GM12874 (cell line): ENCODE results near the gene ZNF397.

Source experiments
- TF ChIP-seq, protein P1 (sequence below): IDR thresholded peaks from 2 replicates; pipeline ENCODE4 v1.5.1; 2011; ENCODE audit warnings: low read depth, mild to moderate bottlenecking, control low read depth, low read length, moderate library complexity; ENCODE audit not compliant: insufficient read depth

ZNF397 gene

DNA sequence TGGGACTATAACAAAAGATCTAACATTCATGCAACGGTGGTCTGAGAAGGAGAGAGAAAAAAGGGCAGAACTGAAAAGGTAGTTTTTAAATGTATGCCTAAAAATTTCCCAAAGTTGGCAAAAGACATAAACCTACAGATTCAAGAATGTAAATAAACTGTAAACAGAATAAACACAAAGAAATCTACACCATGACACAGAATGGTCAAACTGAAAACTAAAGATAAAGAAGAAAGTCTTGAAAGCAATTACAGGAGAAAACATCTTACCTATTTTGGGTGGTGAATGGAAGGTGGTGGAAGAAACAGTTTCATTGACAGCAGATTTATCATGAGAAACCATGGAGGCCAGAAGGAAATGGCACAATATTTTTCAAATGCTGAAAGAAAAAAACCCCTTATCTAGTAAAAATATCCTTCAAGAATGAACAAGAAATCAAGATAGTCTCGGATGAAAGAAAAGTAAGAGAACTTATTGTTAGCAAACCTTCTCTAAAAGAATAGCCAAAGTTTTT lies 35.6 kb upstream of the ZNF397 start:
- TF ChIP-seq, protein P1, sequence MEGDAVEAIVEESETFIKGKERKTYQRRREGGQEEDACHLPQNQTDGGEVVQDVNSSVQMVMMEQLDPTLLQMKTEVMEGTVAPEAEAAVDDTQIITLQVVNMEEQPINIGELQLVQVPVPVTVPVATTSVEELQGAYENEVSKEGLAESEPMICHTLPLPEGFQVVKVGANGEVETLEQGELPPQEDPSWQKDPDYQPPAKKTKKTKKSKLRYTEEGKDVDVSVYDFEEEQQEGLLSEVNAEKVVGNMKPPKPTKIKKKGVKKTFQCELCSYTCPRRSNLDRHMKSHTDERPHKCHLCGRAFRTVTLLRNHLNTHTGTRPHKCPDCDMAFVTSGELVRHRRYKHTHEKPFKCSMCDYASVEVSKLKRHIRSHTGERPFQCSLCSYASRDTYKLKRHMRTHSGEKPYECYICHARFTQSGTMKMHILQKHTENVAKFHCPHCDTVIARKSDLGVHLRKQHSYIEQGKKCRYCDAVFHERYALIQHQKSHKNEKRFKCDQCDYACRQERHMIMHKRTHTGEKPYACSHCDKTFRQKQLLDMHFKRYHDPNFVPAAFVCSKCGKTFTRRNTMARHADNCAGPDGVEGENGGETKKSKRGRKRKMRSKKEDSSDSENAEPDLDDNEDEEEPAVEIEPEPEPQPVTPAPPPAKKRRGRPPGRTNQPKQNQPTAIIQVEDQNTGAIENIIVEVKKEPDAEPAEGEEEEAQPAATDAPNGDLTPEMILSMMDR, result no peak

DNA sequence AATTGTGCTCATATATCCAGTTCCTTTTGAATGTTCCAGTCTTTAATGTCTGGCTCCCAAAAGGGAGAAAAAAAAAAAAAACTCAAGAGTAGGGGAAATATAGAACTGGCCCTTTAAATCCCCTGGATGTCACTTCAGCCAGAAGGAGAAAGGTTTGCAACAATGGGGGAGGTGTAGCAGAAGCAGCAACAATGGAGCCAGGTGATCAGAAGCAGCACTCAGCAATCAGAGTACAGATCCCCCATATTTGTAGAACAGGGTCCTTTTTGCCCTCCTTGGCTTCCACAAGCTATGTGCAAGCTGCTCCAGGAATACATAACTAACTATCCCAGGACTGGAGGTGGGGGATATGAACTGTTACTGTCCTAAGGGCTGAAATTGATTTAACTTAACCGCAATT lies 25.8 kb upstream of the ZNF397 start:
- TF ChIP-seq, protein P1, result no peak

DNA sequence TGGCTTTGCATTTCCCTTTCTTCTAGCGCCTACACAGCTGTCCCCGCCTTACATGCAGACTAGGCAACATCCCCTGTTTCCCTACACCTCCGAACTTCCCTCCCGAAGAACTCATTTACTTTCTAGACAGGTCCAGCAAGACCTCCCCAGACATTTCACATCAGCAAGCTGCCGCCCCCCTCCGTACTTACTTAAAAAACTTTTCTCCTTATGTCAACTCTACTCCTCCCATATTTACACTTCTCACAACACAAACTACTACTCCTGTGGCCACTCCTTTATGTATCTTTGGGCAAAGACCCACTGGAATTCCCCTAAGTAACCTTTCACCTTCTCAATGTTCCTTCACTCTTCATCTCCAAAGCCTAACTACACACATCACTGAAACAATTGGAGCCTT lies 20.4 kb upstream of the ZNF397 start:
- TF ChIP-seq, protein P1, result no peak

DNA sequence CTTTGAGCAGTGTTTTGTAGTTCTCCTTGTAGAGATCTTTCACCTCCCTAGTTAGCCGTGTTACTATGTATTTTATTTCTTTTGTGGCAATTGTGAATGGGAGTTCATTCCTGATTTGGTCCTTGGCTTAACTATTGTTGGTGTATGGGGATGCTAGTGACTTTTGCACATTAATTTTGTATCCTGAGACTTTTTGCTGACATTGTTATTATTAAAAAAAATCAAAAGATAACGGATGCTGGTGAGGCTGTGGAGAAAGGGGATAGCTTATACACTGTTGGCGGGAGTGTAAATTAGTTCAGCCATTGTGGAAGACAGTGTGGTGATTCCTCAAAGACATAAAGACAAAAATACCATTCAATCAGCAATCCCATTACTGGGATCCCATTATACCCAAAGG lies 17.0 kb upstream of the ZNF397 start:
- TF ChIP-seq, protein P1, result no peak

DNA sequence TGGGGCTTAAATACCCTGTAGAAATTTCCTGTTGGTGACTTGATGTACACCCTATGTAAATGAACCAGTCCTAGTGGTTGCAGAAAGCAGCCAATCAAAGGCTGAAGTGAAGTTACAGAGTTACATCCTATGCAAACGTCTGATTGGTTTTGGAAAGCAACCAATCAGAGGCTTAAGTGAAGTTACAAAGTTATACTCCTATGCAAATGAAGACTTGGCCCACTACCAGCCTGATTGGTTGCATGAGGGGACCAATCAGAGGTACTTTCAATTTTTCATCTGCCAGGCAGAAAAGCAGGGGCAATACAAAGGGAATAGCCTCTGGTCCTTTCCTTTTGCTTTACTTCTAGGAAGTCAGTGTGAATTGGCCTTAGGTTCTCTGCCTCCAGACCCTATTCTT lies 13.6 kb upstream of the ZNF397 start:
- TF ChIP-seq, protein P1, result no peak

DNA sequence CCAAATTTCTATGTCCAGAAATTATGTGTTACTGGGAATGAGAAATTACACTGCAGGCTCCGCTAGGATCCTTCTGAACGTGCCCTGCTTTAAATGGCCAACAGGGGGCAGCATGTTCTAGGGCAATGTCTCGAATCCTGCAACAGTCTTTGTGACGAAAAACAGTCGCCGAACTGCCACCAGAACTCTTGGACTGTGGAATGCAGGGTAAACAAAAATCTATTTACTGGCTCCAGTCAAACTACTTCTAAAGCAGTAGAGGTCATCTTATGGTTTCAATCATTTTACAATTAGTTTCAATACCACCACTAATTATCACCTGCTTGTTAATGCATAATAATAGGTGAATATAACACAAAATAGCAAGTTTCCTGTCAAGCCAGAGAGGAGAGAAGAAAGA lies 9.8 kb upstream of the ZNF397 start:
- TF ChIP-seq, protein P1, result peak; percentile 75

DNA sequence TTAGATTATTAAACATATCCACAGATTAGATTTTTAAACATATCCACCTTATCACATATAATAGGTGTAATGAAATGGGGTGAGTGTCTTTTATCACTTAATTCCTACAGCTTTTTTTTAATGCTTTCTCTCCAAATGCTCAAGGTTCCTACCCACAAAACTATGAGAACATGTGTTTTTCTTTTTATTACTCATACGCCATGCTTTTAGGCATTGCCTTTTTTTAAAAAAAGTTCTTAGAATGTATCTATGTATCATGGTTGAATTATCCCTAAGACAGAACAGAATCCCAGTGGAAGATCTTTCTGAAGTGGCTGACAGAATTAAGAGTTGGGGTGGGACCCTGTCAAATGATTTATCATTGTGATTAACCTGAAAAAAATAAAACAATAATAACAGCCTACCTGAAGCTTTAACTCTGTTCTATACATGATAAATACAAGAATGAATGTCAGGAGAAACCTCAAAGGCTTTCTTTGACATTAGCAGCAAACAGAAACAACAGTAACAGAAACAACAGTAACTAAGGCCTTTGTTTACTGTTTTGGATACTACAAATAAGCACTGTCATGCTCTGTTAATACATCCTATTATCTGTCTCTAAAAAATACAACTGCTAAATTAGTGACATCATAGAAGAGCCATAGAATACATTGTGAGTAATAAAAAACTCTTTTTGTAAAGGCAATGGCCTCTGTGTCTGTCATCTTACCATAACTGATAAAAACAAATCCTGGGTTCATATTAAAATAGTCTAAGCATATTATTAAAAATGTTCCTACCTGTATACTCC lies 4.1 kb upstream of the ZNF397 start:
- TF ChIP-seq, protein P1, result no peak
